OCI-M1 (cell line): ENCODE results near the gene JPH2.
"Not testable (repeated sequence)": the region's sequence is repeated elsewhere in the genome, so short reads cannot be mapped to it uniquely, and the experiment has no call there.

Experiments used
- DNase-seq: peaks from one replicate; lab custom pipeline; 2025; lab: John Stamatoyannopoulos, UW

JPH2 gene

GRCh38 chr20:44159125-44159524 is 27.9 kb downstream of the JPH2 start:
- no peak for DNase-seq

- DNase-seq: no peak
Measured at GRCh38 chr20:44157061-44157460, 29.9 kb downstream of the JPH2 start.

DNA sequence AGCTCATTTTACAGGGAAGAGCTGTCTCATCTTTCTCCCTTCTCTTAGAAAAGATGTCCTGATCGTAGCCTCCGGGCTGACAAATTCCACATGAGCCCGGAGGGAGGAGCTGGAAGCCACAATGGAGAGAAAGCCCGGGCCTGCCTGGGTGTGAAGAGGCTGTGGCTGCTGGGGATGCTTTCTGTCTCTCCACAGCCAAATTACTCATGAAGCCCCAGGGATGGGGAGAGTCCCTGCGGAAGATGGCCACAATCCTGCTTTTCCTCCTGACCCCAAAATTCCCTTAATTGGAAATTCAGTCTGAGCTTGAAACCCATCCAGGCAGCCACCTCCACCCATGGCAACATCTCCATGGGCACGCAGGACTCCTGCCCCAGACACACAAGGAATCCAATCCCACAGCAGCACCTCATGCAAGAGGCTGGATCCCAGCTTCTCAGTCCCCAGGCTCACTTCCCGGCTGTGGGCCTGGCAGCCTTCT is 32.4 kb downstream of the JPH2 start:
- DNase-seq: no peak

DNA sequence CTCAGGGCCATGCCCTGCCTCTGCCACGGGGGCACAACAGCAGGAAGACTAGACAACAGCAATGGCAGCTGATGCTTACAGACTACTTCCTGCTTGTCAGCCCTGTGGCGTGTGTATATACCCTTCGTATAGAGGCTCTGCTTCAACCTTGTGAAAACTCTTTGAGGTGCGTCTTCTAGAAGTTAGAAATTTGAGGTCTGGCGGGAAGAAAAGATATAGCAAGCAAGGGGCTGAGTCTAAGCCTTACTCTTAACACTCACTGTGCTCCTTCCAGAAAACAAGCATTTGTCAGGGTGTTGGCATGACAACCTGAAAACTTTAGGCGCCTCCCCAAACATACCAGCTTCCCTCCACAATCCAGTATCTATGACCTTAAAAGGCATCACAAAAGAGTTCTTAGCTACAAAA is 33.3 kb downstream of the JPH2 start:
- DNase-seq: no peak

DNA sequence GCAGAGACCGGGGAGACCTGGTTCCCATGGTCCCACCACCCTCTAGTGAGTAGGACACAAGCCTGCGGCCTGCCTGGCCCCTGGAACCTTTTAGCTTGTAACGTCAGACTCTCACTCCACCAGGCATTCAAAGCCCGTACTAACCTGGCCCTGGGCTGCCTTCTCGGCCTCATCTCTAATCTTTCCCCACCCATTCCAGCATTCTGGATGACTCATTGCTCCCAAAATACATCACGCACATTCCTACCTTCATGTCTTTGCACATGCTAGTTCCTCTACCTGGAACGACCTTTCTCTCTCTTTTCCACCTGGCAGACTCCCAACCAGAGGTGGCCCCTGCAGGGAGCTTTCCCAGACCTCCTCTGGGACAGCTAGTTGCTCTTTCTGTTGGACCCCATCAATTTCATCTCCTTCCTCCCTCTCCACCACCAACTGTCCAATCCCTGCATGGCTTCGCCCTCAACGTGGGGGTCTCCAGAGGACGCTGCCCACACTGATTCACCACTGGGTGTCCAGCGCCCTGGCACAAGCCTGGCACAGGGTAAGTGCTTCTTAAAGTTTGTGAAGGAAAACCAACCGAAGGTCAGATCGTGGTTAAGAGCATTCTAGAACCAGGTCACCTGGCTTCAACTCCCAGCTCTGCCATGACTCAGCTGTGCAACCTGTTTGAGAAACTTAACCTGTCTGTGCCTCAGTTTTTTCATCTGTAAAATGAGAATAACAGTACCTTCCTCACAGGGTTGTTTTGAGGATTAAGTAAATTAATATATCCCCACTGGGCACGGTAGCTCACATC is 35.2 kb downstream of the JPH2 start:
- DNase-seq: no peak

DNA sequence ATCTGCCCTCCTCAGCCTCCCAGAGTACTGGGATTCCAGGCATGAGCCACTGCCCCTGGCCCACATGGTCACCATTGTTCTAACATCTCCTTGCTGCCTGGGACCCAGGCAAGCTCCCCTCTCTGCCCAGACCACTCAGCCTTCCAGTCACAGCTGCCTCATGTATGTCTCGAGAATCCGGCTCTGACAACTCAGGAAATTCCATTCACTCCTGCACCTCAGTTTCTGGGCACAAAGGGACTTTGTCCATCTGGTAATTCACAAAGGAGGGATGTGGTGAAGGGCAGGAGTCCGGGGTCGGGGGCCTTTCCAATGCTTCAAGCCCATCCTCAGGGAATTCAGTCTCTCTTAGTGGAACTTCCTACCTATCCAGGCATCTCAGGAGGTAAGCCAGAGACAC is 40.7 kb downstream of the JPH2 start:
- DNase-seq: no peak

DNA sequence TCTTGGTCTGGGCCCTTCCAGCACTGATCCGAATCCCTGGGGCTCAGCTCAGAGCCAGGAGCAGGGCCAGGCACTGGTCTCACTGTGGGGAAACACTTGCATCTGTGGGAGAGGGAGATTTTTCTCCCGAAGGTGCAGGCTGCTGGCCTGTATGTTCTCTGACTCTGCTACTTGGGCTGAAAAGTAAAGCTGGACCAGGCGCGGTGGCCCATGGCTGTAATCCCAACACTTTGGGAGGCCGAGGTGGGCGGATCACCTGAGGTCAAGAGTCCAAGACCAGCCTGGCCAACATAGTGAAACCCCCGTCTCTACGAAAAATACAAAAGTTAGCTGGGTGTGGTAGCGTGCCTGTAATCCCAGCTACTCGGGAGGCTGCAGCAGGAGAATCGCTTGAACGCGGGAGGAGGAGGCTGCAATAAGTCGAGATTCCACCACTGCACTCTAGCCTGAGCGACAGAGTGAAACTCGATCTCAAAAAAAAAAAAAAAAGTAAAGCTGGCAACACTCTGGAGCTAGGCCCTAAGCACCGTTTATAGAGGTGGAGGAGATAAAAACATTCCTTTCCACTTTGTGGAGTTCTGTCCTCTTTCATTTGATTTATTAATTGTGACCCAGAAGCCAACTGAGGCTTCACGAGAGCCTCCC is 41.7 kb downstream of the JPH2 start:
- DNase-seq: no peak

DNA sequence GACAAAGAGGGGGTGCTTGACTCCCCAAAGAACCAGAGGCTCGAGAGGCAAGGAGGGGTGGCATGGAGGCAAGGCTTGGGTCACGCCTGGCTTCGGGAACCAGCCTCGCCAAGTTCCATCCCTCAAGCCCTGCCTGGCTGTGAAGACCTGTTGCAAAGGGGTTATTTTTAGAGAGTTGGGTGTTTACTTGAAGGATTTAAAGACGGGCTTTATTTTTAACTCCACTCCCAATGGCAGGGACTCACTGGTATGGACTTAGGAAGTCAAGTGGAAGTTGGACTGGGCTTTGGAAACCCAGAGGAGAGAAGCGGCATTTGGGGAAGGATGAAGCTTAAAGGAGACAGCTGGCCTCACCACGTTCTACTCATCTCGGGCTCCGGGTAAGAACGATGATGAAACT is 43.1 kb downstream of the JPH2 start:
- no peak for DNase-seq

- no peak for DNase-seq
Measured at GRCh38 chr20:44142413-44142812, 44.6 kb downstream of the JPH2 start.

DNA sequence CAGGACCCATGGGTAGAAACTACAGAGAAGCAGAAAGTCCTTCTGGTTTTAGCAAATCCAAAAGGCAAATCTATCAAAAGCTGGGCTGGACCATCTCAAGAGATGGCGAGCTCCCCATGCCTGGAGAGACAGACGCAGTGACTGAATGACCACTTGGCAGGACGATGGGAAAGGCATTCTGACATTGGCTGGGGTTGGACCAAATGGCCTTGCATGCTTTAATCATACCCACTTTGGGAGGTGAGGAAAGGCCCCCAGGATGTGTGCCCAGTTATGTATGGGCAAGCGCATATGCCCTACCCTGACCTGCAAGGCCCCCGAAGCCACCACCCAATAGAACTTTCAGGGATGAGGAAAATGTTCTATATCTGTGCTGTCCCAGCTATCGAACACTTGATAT is 45.1 kb downstream of the JPH2 start:
- no peak for DNase-seq

DNA sequence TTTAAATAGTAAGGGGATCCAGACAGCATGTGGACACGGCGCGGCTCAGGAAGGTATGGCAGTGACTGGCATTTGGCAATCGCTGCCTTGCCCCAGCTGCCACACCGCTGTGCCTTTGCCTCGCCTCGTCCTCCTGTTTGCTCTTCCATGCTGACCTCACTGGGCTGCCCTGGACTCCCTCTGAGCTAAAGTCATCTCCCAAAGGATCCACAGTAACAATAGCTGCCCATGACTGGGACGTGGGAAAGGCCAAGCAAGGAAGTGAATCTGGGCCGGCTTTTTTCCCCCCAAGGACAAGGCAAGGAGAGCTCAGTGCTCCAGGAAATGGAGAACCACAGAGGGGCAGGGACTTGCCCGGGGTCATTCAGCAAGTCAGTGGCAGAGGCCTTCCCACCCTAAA is 48.1 kb downstream of the JPH2 start:
- no peak for DNase-seq

GRCh38 chr20:44137266-44137801 is 49.7 kb downstream of the JPH2 start:
- no peak for DNase-seq

- no peak for DNase-seq
Measured at GRCh38 chr20:44136579-44137265, 50.3 kb downstream of the JPH2 start.

GRCh38 chr20:44135417-44136204 is 51.4 kb downstream of the JPH2 start:
- no peak for DNase-seq

DNA sequence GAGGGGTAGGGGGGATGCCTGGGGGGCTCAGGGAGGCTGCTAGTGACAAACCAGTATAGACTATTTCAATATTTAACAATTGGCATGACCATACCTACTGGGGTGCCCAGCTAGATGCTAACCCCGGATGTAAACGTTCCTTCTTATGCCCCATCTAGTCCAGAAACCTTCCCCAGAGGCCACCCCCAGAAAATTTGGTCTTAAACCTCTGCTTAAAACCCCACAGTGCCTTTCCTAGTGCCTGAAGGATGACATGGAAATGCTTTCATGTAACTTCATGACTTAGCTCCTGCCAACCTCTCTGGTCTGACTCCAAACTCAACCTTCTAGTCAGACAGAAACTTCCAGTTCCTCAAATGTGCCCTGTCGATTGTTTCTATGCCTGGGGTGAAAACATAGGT is 52.0 kb downstream of the JPH2 start:
- no peak for DNase-seq

- no peak for DNase-seq
Measured at GRCh38 chr20:44133424-44133823, 53.6 kb downstream of the JPH2 start.

GRCh38 chr20:44131704-44132103 is 55.3 kb downstream of the JPH2 start:
- DNase-seq: no peak

DNA sequence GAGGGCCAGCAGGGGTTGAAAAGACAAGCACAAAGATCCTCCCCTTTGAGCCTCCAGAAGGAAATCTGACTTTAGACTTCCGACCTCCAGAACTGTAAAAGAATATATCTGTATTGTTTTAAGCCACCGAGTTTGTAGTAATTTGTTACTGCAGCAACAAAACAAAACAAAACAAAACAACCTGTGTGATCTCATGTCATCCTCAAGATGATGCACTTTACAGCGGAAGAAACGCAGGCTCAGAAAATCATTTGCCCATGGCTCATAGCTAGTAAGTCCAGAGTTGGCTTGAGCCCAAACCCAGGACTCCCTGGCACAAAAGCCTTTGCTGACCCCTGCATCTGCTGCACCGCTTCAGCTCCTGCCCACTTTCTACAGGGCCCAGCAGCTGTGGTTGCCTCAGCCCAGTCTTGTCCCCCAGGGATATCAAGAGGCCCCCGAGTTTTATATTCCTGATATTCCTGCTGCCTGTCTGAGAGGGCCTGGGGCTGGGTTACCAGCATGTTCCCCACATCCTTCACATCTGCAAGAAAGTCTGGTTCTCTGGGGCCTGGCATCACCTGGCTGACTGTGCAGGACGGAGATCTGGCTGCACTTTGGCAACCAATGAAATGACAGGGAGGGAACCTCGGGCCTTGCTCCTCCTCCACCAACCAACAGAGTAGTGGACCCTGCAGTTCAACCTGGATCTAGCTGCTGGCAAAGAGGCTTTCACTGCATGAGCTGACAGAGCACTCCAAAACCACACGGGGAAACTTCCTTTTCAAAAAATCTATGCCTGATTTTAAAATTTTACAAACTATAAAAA is 56.9 kb downstream of the JPH2 start:
- no peak for DNase-seq

DNA sequence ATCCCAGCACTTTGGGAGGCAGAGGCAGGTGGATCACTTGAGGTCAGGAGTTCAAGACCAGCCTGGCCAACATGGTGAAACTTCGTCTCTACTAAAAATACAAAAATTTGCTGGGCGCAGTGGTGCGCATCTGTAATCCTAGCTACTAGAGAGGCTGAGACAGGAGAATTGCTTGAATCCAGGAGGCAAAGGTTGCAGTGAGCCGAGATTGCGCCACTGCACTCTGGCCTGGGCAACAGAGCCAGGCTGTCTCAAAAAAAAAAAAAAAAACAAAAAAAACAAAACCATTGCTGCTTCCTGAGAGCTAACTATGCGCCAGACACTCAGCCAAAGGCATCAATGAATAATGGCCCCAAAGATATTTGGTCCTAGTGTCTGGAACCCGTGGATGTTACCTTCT is 57.7 kb downstream of the JPH2 start:
- not testable (repeated sequence) for DNase-seq

GRCh38 chr20:44126445-44126844 is 60.5 kb downstream of the JPH2 start:
- no peak for DNase-seq
